HG03095 (cell line): ENCODE data around the gene WIPF1.
A peak's percentile ranks its signal among the peaks of the same experiment; 100 is the strongest.

ENCODE experiments used
- ATAC-seq: cut with Tn5 transposase; IDR thresholded peaks from one replicate; pipeline ENCODE4 v1.9.1; 2021; ENCODE audit warnings: moderate library complexity; ENCODE audit not compliant: unreplicated experiment

Gene WIPF1, protein sequence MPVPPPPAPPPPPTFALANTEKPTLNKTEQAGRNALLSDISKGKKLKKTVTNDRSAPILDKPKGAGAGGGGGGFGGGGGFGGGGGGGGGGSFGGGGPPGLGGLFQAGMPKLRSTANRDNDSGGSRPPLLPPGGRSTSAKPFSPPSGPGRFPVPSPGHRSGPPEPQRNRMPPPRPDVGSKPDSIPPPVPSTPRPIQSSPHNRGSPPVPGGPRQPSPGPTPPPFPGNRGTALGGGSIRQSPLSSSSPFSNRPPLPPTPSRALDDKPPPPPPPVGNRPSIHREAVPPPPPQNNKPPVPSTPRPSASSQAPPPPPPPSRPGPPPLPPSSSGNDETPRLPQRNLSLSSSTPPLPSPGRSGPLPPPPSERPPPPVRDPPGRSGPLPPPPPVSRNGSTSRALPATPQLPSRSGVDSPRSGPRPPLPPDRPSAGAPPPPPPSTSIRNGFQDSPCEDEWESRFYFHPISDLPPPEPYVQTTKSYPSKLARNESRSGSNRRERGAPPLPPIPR

DNA sequence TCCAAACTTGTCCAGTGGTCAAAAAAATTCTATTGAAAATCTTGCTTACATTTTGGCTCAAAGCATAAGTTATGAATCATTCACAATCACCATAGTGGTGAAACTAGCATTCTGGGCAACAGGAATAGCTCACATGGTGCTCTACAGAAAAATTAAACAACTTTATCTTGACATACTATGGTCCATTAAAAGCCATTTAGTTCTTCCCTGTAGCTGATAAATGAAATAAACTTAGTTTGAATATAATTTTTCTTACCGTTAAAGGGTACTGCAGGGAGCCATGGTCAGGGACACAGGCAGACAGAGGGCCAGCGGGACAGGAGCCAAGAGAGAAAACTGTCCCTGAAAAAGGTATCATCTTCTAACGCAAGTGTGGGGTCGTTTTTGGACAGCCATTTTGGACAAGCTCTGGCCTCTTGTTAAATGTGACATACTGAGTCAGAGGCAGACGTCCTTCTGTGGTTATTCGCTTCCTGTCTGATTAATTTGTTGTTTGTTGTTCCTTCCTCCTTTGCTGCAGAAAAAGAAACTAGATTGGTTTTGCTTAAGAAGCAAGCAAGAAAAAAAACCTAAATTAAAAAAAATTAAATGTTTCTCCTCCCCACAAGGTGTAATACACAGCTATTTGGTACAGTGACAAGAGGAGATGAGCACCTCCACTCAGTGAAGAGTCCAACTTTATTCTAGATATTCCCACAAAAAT, at the start of gene WIPF1:
TSS of gene WIPF1 (minus strand) at position 460 of the 703 bp plus-strand sequence. CDS start 12,231 bp downstream, outside the sequence.
- peak; percentile 44 for ATAC-seq

DNA sequence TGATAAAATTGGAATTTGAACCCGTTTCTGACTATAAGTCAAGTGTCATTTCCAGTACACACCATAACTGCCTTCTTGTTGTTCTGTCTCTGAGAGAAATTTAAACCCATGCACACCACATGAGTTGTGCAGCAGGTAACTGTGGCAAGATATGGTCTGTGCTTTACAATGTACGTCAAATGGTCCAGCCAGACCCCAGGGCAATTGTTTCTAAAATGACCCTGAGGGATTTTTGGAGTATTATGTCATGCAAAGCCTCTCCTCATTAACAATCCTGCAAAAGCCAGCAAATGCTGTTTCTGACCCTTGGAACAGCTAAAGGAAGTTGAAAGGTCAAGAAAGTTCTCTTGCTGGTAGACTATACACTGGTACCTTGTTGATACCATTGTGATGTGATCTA, 47.7 kb upstream of the WIPF1 start:
- ATAC-seq: no peak

DNA sequence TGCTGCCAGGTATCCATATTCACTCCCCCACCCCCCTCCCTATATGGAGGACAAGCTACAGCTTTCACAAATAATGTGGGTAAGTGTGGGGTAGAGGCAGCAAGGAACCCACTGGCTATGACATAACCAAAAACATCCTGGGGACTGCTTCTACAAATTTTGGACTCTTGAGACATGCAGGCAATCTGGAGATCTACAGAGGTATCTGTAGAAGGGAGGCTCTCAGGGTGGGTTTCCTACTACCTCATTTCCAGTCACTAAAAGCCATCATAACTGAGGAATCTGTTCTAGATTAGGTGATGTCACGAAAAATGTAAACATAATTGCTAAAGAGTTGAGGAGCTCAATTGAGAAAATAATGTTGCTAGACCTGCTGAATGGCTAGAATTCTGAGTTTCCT, 46.8 kb upstream of the WIPF1 start:
- no peak for ATAC-seq

DNA sequence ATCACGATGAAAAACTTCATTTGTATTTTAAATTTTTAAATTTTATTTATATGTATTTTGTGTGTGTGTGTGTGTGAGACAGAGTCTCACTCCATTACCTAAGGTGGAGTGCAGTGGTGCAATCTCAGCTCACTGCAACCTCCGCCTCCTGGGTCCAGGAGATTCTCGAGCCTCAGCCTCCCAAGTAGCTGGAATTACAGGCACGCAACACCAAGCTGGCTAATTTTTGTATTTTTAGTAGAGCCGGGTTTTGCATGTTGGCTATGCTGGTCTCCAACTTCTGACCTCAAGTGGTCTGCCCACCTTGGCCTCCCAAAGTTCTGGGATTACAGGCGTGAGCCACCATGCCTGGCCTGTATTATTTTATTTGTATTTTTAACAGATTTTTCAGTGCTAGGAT, 45.8 kb upstream of the WIPF1 start:
- ATAC-seq: no peak

DNA sequence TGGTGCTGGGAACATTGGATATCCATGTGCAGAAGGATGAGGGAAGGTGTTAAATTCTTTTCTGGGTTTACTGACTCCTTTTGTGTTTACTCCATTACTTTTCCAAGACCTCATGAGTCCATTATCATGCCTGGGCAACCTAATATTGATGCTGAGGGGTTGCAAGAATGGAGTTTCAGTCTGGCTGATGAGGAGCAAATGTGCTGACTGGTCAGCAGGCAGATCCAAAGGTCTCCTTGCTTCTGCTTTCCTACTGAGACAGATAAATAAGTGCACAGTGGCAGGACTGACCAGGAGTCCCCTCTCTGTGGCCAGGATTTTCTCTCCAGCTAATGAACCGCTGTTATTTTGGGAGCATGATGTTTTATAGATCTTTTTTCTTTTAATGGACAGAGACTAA, 43.6 kb upstream of the WIPF1 start:
- ATAC-seq: no peak

DNA sequence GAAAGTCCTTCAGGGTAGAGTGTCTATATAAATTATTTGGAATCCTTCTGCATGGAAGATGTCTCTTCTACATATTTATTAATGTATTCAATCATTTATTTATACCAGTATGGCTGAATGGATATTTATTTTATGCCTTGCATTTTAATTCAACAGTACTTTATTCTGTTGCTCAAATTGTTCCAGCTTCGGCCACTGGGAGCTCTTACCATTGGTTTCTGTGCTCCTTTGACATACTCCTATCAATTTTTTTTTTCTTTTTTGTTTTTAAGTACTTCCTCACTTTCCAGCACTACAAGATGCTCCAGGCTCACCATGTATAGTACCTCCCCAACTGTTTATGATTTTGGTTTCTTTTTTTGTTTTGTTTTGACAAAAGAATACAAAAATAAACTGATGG, 39.4 kb upstream of the WIPF1 start:
- no peak for ATAC-seq

DNA sequence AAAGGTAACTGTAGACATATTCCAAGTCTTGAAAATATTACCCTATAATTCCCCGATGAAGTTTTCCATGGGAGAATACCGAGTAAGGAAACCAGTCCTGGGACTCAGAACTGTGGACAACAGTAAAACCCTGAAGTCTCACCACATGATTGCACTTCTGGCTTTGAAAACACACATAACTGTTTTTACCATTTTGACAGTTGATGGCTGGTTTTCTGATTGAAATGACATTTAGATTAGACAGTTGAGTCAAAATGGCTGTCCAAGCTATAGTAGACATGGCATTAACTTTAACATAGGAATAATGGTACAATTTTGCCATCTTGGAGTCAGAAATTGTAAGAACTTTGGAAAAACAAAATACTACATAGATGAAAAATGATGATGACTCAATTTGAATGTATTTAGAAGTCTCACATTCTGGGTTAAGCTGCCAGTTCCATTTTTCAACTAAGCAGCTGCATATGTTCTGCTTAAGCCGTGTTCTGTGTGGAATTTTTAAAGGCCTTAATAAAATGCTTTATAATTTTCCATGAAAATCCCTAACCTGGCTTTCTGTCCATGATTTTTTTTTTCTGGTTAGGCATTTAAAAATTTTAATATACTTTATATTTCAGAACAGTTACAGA, 38.3 kb upstream of the WIPF1 start:
- no peak for ATAC-seq

DNA sequence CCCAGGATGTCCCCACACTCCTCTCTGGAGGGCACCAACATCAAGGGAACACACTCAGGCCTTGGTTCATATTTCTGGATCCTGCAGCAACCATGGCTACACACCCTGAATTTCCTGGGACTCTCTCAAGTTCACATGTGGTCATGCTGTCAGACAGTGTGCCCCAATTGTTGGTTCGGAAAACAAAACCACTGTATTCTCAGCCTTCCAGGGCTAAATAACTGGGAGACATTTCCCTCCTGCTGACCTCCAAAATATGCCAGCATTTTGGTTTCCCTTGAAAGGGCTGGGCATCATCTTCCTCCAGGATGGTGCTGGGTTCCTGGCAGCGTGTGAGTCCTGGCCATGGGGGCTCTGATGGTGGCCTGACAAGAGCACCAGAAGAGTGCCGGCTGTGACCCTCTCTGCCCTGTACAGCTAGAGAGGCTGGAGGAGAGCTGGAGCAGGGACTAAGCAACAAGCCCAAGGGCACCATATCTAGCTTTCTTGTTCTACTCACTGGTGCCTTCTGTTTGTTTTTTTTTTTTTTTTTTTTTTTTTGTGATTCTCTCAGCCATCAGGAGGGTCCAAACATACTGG, 37.5 kb upstream of the WIPF1 start:
- no peak for ATAC-seq

DNA sequence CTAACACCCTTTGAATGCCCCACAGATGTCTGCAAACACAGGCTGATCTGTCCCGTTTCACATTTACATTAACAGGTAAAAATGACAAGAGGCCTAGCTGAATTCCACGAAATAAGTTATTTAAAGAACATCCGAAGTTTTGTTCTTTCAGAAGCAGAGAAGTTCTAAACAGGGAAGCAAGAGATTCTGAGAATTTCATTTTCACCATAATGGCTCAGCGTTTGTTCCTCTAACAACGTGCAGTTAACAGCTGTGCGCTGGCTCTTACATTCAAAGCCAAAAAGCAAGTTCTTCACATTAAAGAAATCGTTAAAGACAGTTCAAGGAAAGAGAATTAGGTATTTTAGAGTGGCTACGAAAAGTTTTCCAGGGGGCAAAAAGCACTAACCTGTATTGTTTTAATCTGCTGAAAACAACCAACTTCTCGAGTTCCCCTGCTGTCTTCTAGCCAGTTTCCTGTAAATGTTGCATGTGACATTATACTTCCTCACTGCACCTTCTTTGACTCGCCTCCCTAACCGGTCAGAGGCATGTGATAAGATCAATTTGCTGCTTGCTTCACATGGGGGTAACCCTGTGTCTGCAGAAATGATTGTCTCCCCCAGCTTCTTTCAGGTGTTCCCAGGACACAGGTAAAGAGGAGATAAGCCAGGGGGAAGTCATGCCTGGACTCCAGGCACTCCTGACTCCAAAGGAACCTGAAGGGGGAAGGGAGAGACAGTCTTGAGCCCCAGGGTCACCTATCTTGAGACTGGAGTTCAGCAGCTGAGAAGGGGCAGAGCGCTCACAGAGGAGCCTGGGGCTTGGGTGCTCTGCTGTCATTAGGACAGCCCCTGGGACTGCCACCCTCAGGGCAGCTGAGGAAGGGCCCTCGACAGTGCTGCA, 36.8 kb upstream of the WIPF1 start:
- peak; percentile 70 for ATAC-seq

DNA sequence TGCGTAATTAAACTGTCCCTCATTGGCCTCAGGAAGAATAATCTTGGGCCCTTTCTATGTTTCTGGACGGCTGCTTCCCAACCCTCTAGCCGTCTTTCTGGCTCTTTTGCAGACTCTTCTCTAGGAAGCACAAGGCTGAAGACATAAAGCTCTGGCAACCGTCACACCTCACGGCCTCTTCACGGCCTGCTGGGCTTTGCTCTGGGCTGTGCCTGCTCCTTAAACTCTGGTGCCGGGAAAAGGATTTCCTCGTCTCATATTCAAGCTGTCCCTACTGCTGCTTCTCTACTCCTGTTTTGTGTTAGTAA, 36.0 kb upstream of the WIPF1 start:
- ATAC-seq: no peak

DNA sequence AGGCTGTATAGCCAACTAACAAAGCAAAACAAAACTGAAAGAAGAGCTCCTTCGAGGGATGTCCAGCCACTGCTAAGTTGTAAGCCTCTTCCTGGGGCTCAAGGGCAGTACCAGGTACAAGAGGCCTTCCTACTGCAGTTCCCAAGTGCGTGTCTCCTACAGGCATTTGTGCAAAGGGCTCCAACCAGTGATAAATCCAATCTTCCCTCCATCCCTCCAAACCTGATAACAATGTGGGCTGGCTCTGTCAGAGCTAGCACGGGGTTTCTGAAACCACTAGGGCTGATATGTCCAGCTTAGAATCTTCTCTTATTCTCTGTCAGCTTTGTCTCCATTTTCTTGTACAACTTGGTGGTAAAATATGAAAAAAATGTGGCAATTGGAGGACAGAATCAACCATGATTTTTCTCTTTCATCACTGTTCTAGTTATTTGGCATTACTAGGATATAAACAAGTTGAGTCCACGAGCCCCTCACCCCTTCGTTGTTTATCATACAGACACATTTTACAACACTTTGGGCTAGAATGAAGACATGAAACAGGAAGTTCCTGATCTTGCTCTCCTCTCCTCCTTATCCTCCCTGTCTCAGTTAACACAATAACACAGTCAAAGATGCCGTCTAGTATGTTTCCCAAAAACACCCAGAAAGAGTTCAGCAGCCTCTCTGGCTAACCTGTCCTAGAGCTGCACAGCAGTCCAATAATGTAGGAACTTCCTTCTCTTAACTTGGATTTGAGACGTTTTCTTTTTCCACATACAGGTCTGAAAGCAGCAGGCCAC, 35.4 kb upstream of the WIPF1 start:
- no peak for ATAC-seq

DNA sequence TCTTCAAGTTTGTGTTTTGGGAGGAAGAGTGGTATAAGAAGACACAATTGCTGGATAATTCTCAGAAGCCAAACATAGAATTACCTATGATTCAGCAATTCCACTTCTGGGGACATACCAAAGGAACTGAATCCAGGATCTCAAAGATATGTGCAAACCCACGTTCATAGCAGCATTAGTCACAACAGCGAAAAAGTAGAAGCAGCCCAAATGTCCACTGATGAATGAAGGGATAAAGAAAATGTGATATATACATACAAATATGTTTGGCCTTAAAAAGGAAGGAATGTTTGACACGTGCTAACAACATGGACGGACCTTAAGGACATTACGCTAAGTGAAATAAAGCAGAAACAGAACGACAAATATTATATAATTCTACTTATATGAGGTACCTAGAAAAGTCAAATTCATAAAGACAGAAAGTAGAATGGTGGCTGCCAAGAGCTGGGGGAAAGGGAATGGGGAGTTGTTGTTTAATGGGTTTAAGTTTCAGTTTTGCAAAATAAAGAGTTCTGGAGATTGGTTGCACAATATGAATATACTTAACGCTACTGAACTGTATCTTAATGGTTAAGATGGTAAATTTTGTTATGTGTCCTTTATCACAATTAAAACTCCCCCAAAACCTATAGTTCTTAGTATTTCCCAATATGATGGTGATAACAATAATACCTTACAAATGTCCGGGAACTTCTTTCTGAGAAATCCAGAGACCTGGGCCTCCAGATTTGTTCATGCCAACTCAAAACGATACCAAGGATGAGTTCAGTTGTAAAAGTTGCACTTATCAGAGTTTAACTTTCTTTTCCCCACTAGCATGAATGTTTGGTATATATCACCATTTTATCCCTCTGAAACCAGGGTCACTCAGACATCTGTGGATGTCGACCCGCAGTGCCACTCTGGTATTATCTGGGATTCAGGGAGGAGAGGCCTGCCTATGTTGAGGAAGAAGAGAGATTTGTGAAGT, 33.7 kb upstream of the WIPF1 start:
- no peak for ATAC-seq

DNA sequence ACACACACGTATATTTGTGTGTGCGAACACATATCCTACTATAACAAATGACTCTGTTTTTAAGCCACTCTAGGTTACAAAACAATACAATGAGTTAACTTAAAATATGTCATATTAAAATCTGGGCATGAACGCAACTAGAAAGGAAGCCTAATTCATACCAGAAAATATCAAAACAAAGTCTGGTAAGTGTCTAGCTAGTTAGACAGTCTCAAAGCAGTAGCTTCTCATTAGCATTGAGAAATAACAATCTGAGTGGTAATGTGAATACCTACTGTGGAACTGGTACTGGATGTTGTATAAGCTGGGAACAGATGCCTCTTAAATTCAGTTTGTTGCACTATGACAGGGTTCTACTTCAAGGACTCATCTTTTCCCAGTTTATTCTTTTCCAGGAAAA, 32.5 kb upstream of the WIPF1 start:
- ATAC-seq: no peak

DNA sequence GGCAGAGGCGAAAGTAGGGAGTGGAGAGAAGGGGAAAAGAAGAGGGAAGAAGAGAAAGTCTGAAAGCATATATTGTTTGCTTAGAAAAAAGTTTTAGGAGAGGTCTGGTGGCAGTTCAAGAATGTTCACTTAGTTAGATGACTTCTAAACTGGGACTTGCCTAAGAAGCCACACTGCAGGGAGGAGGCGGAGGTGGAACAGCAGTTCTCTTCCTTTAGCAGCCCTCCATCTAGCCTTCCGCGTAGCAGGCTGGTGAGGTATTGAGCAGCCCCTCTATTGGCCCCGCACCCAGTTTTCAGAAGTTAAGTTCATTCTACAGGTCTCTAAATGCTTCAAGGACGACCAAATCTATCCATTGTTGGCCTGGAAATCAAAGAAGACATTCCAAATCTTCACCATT, 31.9 kb upstream of the WIPF1 start:
- no peak for ATAC-seq

DNA sequence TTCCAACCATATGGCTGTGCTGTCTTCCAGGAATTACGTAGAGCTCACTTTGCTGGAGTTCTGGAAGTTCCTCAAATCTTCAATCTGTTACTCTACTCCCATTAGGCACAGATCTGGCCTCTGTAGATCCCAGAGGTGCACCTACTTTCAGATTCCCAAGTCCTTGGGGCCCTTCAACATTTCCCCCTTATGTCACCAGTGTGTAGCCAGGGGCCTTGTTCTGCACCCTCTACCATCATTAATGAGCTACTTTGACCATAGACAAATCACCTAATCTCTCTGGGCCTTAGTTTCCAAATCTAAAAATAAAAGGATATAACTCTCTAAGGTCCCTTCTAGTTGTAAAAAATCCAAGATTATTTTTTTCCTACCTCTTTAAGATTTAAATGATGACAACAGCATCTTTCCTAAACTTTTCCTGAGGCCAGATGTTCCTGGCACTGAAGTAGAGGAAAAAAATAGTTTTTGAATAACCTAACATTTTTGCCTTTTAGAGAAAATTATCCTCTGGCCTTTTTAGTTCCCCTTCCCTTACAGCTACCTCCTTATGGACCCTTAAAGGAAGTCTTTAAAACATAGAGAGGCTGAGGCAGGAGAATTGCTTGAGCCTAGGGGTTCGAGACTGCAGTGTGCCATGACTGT, 31.0 kb upstream of the WIPF1 start:
- no peak for ATAC-seq

DNA sequence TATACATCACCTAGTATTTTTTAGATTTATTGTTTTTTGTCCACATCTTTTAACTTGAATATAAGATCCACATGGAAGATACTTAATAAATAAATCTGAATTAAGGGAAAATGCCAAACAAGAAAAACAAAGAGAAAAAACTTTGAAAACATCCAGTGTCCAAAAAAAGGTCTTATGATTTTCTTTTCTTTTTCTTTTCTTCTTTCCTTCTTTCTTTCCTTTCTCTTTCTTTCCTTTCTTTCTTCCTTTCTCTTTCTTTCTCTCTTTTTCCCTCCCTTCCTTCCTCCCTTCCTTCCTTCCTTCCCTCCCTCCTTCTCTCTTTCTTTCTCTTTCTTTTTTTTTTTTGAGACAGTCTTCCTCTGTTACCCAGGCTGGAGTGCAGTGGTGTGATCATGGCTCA, 29.6 kb upstream of the WIPF1 start:
- no peak for ATAC-seq

DNA sequence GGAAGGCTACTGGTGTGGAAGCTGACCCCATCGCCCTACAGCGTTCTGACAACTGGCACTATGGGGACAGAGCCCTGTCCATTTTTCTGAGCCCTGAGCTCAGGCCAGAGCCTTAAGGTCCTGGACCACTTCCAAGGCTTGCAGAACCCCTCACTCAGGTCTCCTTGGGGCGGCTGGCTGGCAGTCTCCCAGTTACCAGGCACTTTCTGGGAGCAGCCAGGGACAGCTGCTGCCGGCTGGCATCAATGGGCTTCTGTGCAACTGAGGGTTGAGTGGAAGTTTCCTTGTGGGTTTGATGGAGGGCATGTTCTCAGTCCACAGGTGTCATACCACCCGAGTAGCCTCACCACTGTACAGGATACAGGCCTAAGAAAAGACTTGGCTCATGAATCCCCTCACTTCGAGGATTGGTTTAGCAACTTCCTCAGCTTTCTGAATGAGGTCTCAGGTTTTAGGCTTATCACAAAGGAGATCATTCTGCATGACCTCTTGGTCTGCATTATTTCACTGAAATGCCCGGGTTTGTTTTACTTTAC, 27.4 kb upstream of the WIPF1 start:
- ATAC-seq: no peak

DNA sequence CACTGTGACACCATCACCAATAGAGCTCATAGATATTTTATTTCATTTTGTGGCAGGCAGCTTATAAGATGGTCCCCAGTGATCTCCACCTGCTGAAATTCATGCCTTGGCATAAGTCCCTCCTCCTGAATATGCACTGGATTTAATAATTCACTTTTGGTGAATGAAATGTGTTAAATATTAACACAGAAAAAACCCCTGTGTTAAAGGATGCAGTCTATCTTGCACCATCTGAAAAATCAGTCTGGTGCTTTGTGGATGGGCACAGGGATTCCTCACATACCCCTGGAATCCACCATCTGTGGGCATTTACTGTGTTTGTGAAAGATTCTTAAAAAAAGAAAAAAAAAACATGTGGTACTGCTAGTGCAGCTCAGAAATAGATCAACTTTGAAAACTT, 26.1 kb upstream of the WIPF1 start:
- no peak for ATAC-seq
